GM21390 (cell line): Measurements from ENCODE around the gene PLA2G4F.
"Not testable (repeated sequence)": the region's sequence is repeated elsewhere in the genome, so short reads cannot be mapped to it uniquely, and the experiment has no call there.

Source experiments
- ATAC-seq: cut with Tn5 transposase; IDR thresholded peaks from one replicate; pipeline ENCODE4 v1.9.1; 2021; ENCODE audit not compliant: unreplicated experiment

Gene PLA2G4F

GRCh38 chr15:42100021-42100800 lies 56.2 kb downstream of the PLA2G4F start:
- ATAC-seq = no peak

GRCh38 chr15:42097018-42097417 lies 59.4 kb downstream of the PLA2G4F start:
- ATAC-seq = no peak

- ATAC-seq = no peak
These were observed 61.9 kb downstream of the PLA2G4F start, which contains the start of gene PLA2G4D for GRCh38 chr15:42094512-42094963. PLA2G4D (minus strand) TSS chr15:42094562; CDS start chr15:42094459, 103 bp downstream.

- no peak for ATAC-seq
These were observed 62.5 kb downstream of the PLA2G4F start for GRCh38 chr15:42093966-42094365.

GRCh38 chr15:42092398-42093318 lies 63.8 kb downstream of the PLA2G4F start:
- ATAC-seq = no peak

GRCh38 chr15:42091753-42092397 lies 64.6 kb downstream of the PLA2G4F start:
- not testable (repeated sequence) for ATAC-seq

- no peak for ATAC-seq
These were observed 65.7 kb downstream of the PLA2G4F start for GRCh38 chr15:42090781-42091180.

- no peak for ATAC-seq
These were observed 66.1 kb downstream of the PLA2G4F start for GRCh38 chr15:42090370-42090769.

GRCh38 chr15:42089942-42090341 lies 66.5 kb downstream of the PLA2G4F start:
- no peak for ATAC-seq
